ENCODE measurements around the gene PHF21B.

PHF21B gene

DNA sequence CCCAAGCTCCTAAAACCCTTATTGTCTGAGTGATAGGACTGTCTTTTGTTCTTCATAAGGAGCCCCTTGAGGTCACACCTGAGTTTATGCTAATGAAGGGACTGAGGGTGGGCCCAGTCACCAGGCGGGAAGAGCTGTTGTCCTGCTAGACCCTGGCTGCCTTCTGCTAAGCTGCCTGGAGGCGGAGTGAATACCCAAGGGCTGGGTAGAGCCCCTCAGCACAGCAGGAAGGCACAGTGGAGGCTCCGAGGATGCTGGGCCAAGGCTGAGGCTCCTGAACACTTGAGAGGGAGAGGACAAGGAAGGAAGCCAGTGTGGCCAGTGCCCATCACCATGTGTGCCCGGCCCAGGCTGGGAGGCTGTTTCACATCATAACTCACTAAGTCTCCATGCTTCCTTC lies 4.8 kb upstream of the PHF21B start:
- DNase-seq (ENCODE audit: low read depth) = no peak

GRCh38 chr22:45013138-45013537 lies 3.3 kb upstream of the PHF21B start:
- no peak for DNase-seq (ENCODE audit: low read depth)

DNA sequence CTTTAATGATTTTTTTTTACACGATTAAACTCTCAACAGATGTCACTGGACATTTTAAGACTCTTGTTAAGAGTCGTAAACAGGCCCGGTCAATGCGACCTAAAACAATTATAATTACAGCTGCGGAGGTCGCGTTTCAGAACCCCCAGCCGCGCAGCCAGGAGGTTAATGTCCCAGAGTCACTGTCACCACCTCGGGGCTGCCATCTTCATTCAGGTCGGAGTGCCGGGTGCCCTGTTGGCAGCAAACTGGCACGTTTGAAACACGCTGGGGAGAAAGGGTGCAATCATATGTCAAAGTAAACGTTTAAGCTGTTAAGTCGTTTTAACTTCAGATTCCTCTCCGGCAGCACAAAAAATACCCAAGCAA lies 711 bp upstream of the PHF21B start:
- no peak for DNase-seq (ENCODE audit: low read depth)

- DNase-seq (ENCODE audit: low read depth) = no peak
Observed at GRCh38 chr22:45008751-45009605, 827 bp downstream of the PHF21B start.

GRCh38 chr22:45008186-45008681 lies 1.6 kb downstream of the PHF21B start:
- DNase-seq (ENCODE audit: low read depth) = no peak

- DNase-seq (ENCODE audit: low read depth) = peak; percentile 7
Observed at GRCh38 chr22:45007391-45008185, 2.2 kb downstream of the PHF21B start.

DNA sequence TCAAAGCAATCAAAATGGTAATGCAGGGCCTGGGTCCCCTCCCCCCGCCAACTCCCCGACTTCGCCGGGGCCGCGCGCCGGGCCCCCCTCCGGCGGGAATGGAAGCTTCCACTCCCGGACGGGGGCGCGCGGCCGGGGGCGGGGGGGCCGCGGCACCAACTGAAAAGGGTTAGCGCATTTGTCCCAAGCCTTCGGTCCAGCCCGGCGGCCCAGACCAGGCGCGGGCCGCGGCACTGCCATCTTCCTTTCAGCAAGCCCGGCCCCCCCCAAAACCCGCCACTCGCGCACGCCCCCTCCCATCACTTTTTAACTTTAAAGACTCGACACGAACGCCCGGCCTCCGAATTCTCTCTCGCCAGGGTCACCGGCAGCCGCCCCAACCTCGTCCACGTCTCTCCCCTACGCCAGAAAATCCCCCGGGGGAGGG lies 2.8 kb downstream of the PHF21B start:
- DNase-seq (ENCODE audit: low read depth) = no peak

GRCh38 chr22:45006111-45006963 lies 3.5 kb downstream of the PHF21B start:
- DNase-seq (ENCODE audit: low read depth) = no peak

DNA sequence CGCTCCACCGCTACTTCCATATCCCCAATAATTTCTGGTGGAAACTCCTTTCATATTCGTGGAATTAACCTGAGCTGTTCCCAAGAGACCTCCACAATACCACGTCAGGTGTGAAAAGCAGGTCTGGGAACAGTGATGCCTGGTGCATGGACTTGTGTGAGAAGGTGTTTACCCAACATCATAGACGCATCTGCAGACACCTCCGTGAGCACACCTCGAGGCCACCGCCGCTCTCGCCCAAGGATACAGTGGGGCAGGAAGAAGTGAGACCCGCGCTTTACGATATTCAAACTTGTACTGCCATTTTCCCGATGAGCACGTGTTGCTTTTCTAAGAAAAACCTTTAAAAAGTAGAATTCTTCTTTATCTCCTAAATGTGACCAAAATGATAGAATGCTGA lies 8.2 kb downstream of the PHF21B start:
- no peak for DNase-seq (ENCODE audit: low read depth)

- DNase-seq (ENCODE audit: low read depth) = no peak
Observed at GRCh38 chr22:45000330-45000729, 9.5 kb downstream of the PHF21B start.

GRCh38 chr22:44999687-45000086 lies 10.1 kb downstream of the PHF21B start:
- no peak for DNase-seq (ENCODE audit: low read depth)

GRCh38 chr22:44999231-44999630 lies 10.6 kb downstream of the PHF21B start:
- DNase-seq (ENCODE audit: low read depth) = no peak

DNA sequence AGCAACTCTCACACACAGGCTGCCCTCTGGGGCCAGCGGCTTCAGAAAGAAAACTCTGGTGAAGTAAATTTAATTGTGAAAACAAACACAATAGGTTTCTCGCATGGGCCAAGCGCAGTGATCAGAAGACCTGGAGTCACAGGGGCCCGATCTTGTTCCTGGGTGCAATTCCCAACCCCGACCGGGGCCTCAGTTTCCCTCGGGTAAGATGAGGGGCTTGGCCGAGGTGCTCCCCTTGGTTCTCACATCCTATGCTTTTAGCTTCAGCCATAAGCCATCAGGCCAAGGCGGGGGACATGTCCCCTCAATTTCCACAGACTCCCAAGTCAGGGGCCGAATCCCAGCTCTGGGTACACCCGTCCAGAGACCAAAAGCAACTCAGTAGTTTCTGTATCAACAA lies 11.5 kb downstream of the PHF21B start:
- no peak for DNase-seq (ENCODE audit: low read depth)

DNA sequence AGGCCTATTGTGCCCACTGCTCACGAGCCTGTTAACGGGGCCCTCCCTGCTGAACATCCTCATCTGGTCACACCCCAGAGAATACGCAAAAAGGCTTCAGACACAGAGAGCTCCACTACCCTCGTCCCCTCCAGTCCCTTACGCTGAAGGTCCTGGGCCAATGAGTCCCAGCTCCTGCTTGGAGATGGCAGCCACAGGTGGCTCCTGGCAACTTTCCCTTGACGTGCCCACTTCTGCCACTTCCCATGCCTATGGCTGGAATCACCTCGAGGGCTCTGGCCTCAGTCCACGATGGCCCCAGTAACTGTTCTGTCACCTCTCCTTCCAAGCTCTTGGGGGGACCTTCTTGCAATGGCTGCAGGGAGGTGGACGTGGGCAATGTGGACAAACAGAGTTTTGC lies 12.7 kb downstream of the PHF21B start:
- DNase-seq (ENCODE audit: low read depth) = no peak

GRCh38 chr22:44996648-44997047 lies 13.2 kb downstream of the PHF21B start:
- DNase-seq (ENCODE audit: low read depth) = no peak

- no peak for DNase-seq (ENCODE audit: low read depth)
Observed at GRCh38 chr22:44996120-44996519, 13.7 kb downstream of the PHF21B start.

- no peak for DNase-seq (ENCODE audit: low read depth)
Observed at GRCh38 chr22:44995715-44996114, 14.1 kb downstream of the PHF21B start.

DNA sequence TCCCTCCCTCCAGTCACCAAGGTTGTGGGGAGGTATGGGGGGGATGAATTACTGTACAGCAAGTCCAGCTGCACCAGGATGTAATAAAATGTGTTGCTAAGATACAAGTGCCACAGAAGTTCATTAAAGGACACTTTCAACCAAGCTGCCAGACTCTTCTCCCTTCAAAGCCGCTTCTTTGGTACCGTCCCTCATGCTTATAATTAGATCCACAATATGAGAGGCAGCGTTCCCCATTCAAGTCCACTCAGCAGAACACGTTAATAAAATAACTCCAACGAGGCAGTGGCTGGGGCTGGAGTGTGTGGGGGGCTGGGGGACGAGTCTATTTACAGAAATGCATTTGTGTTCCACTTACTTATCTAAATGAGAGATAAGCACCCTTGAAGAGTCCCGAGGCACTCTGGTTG lies 14.7 kb downstream of the PHF21B start:
- no peak for DNase-seq (ENCODE audit: low read depth)

DNA sequence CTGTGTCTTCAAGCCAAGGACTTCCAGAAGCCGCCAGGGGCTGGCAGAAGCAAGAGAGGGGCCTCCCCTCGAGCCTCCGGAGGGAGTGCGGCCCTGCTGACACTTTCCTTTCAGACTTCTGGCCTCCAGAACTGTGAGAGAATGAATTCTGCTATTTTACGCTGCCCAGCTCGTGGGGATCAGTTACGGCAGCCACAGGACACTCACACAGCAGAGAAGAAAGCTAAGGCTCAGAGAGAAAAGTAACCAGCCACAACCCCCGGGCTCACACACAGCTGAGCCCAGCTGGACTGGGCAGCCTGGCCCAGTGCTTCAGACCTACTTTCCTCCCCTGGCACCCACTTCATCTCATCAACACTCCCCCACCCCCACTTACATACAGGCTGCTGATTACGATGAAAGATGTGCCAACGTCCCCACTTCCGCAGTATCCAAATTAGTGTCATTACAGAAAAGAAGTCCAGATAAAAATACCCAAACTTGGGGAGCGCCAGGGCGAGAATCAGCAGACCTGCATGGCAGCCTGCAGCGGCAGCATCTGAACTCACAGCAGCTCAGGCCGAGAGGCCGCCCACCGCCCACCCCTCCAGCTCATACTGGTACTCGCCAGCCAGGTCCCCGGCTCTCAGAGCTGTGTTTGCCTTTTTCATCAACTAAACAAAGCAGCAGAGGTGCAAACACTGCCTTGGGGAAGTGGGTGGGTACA lies 15.3 kb downstream of the PHF21B start:
- DNase-seq (ENCODE audit: low read depth) = no peak

GRCh38 chr22:44992166-44992565 lies 17.6 kb downstream of the PHF21B start:
- DNase-seq (ENCODE audit: low read depth) = no peak

DNA sequence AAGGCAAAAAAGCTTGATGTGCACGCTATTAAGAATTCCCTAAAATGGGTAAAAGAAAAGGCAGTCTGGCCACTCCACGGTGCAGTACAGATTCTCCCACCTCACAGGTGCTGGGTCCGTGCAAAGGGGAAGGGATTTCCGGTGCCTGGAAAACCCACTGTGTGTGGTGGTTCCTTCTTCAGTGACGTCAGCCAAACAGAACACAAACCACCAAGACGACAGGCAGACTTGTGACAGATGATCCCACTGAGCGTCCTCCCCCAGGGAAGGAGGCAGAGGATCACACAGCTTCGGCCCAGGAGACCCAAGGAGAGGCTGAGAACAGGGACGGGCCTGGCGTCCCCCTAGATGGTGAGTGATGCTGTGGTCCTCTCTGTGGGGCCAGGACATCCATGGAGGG lies 18.6 kb downstream of the PHF21B start:
- no peak for DNase-seq (ENCODE audit: low read depth)

DNA sequence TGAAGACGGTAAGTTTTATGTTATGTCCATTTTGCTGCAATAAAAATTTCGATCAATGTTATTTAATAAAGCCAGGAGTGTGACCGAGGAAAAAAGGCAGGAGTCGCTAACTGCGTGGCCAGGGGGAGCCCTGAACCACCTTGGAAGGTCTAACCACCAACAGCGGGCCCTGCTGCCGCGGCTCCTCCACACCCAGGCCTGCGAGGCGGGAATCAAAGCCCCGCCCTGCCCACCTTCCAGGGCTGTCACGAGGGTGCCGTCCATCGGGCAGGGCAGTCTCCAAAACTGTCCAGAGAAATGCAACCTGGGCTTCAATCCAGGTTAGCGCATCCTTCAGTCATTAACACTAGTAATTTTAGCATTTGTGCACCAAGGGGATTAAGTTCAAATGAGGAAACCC lies 19.0 kb downstream of the PHF21B start:
- DNase-seq (ENCODE audit: low read depth) = no peak

All from amniotic epithelial cell (primary cell).